SK-N-SH (cell line): ENCODE measurements around the gene TMEM165. TPM values are rescaled to one million over a fixed set of nuclear protein-coding genes. Genes with fewer than 3 reads are reported as not detected.

ENCODE experiments used
- CTCF ChIA-PET: fragments of 300-600, 350-600 bp; formaldehyde crosslinking; extraction: SDS; loops from one replicate; lab custom pipeline; 2021; lab: Yijun Ruan, JAX
- POLR2A ChIA-PET: fragments of 350-600 bp; sonication (Branson Sonifier 250); formaldehyde crosslinking; extraction: SDS; loops from one replicate; lab custom pipeline; 2020; ENCODE audit warnings: antibody characterized with exemption, inconsistent platforms; lab: Yijun Ruan, JAX
- DNase-seq: peaks from one replicate; pipeline ENCODE4 v3.0.0; 2012
- H2AFZ ChIP-seq: fragments of 200-600 bp; sonication (generic); 2 replicates; pipeline ENCODE4 v1.8.1; 2016; ENCODE audit warnings: antibody characterized with exemption, mild to moderate bottlenecking, low read depth
- H3F3A ChIP-seq: fragments of 200-600 bp; sonication (generic); replicated peaks from 2 replicates; pipeline ENCODE3; 2016; ENCODE audit warnings: antibody characterized with exemption, mild to moderate bottlenecking; ENCODE audit not compliant: insufficient read depth
- H3K27ac ChIP-seq, 2 experiments: fragments of 200-500 bp in 1 of 2; fragments of 200-600 bp in 1 of 2; sonication (Bioruptor generic) in 1 of 2; sonication (generic), shearing (Covaris generic) in 1 of 2; 2 replicates each; pipeline versions ENCODE4 v1.5.1 to v1.6.1; 2014 to 2016; ENCODE audit warnings: low read depth in 2 of 2, inconsistent platforms in 1 of 2, low read length in 1 of 2, mild to moderate bottlenecking in 1 of 2, mixed read lengths in 1 of 2
- H3K27me3 ChIP-seq: fragments of 200-600 bp; sonication (generic), shearing (Covaris generic); 2 replicates; pipeline ENCODE4 v1.6.1; 2016; ENCODE audit warnings: mixed run types; ENCODE audit not compliant: insufficient read depth
- H3K36me3 ChIP-seq, 2 experiments: fragments of 200-500 bp in 1 of 2; fragments of 200-600 bp in 1 of 2; sonication (Bioruptor generic) in 1 of 2; sonication (generic) in 1 of 2; replicated peaks in 1 of 2; 2 replicates each; pipeline versions ENCODE3 to v1.5.1; 2014 to 2016; ENCODE audit warnings: low read length in 1 of 2, mild to moderate bottlenecking in 1 of 2; ENCODE audit not compliant: insufficient read depth in 2 of 2, control insufficient read depth in 1 of 2
- H3K4me1 ChIP-seq, 2 experiments: fragments of 200-500 bp in 1 of 2; fragments of 200-600 bp in 1 of 2; sonication (Bioruptor generic) in 1 of 2; sonication (generic), shearing (Covaris generic) in 1 of 2; 2 replicates each; pipeline versions ENCODE4 v1.5.1 to v1.6.1; 2014 to 2016; ENCODE audit warnings: low read depth in 1 of 2, low read length in 1 of 2, mixed run types in 1 of 2; ENCODE audit not compliant: insufficient read depth in 2 of 2, control insufficient read depth in 1 of 2
- H3K4me2 ChIP-seq: fragments of 200-600 bp; sonication (generic), shearing (Covaris generic); 2 replicates; pipeline ENCODE4 v1.6.1; 2017; ENCODE audit warnings: mixed run types
- H3K4me3 ChIP-seq, 2 experiments: fragments of 200-500 bp in 1 of 2; fragments of 200-600 bp in 1 of 2; sonication (Bioruptor generic) in 1 of 2; sonication (generic), shearing (Covaris generic) in 1 of 2; 2 replicates each; pipeline versions ENCODE4 v1.5.1 to v1.8.1; 2014 to 2016; ENCODE audit warnings: low read depth in 2 of 2, inconsistent platforms in 1 of 2, low read length in 1 of 2, mild to moderate bottlenecking in 1 of 2, mixed read lengths in 1 of 2, moderate library complexity in 1 of 2
- H3K79me2 ChIP-seq: fragments of 200-600 bp; sonication (generic); 2 replicates; pipeline ENCODE4 v1.8.1; 2017; ENCODE audit warnings: mild to moderate bottlenecking; ENCODE audit not compliant: insufficient read depth
- H3K9ac ChIP-seq: fragments of 200-600 bp; sonication (generic); 2 replicates; pipeline ENCODE4 v1.6.1; 2017; ENCODE audit warnings: mixed run types
- H3K9me2 ChIP-seq: fragments of 200-600 bp; sonication (generic); 2 replicates; pipeline ENCODE4 v1.6.1; 2017; ENCODE audit warnings: mixed run types
- H3K9me3 ChIP-seq: fragments of 200-600 bp; sonication (generic); 2 replicates; pipeline ENCODE4 v1.6.1; 2017; ENCODE audit warnings: mixed run types, mild to moderate bottlenecking, moderate library complexity
- H4K20me1 ChIP-seq: fragments of 200-600 bp; sonication (generic); 2 replicates; pipeline ENCODE4 v1.6.1; 2017; ENCODE audit warnings: mild to moderate bottlenecking, mixed run types; ENCODE audit not compliant: insufficient read depth
- ELF1 ChIP-seq: IDR thresholded peaks from 2 replicates; pipeline ENCODE4 v1.4.0; 2012
- FOXJ3 ChIP-seq: sonication (generic); formaldehyde crosslinking; IDR thresholded peaks from 2 replicates; pipeline ENCODE4 v1.5.1; 2020; ENCODE audit warnings: mild to moderate bottlenecking, missing genetic modification reagents
- IRF3 ChIP-seq: fragments of 150-350 bp; IDR thresholded peaks from 2 replicates; pipeline ENCODE4 v1.6.1; 2016; ENCODE audit warnings: mild to moderate bottlenecking, low read depth, low read length
- JUND ChIP-seq: IDR thresholded peaks from 2 replicates; pipeline ENCODE4 v1.4.0; 2012
- MEF2A ChIP-seq: IDR thresholded peaks from 2 replicates; pipeline ENCODE4 v1.4.0; 2012; ENCODE audit warnings: low read depth, borderline replicate concordance
- PBX3 ChIP-seq: IDR thresholded peaks from 2 replicates; pipeline ENCODE4; 2012
- REST ChIP-seq: IDR thresholded peaks from 2 replicates; pipeline ENCODE4 v1.6.1; 2012; ENCODE audit warnings: mild to moderate bottlenecking, low read depth, low read length, moderate library complexity
- RXRA ChIP-seq: IDR thresholded peaks from 2 replicates; pipeline ENCODE4 v1.4.0; 2012; ENCODE audit warnings: low read depth, mild to moderate bottlenecking, borderline replicate concordance
- TEAD4 ChIP-seq: IDR thresholded peaks from 2 replicates; pipeline ENCODE4 v1.4.0; 2012; ENCODE audit warnings: mild to moderate bottlenecking, borderline replicate concordance; ENCODE audit not compliant: insufficient read depth
- YY1 ChIP-seq: IDR thresholded peaks from 2 replicates; pipeline ENCODE4 v1.4.0; 2012; ENCODE audit warnings: low read depth, mild to moderate bottlenecking
- ZBTB33 ChIP-seq: IDR thresholded peaks from 2 replicates; pipeline ENCODE4 v1.4.0; 2012; ENCODE audit warnings: low read depth, borderline replicate concordance
- WGBS: methylation state at CpG from one replicate; pipeline ENCODE4 v1.1.6; 2017; ENCODE audit warnings: low lambda C conversion rate; 5-methylcytosine and 5-hydroxymethylcytosine counted together
- polyA plus RNA-seq, 3 experiments: library from polyadenylated mRNA; depleted of rRNA; stranded (reverse); fragments of >200 nt; gene quantifications; 2 replicates each; pipeline ENCODE4 v1.2.3, GENCODE V29; 2012

The TMEM165 gene
- polyA plus RNA-seq, 1 of the 3 experiments (the other 2 are of a cell fraction), result 58.6 TPM

GRCh38 chr4:55406545-55406944 lies 10.8 kb downstream of the TMEM165 start:
- no peak overlapping the region for H3K9ac ChIP-seq
- no peak overlapping the region for H2AFZ ChIP-seq
- ChIA-PET POLR2A (interaction anchor here (0.6 kb wide), 1 partner anchor 751 kb away, joined by 3 read pairs; no protein-coding TSS in a partner anchor), CTCF (no interaction called here)
- H4K20me1 ChIP-seq, result peaks cover 90% of the 10 kb centered on the region
- H3K36me3 ChIP-seq, result peaks cover 41 to 62% of the 10 kb centered on the region in 2 experiments
- H3F3A ChIP-seq, result peaks cover 6% of the 10 kb centered on the region
- no peaks in the 10 kb centered on the region; a peak in 2 of 4 replicates for H3K4me1 ChIP-seq
- H3K27me3 ChIP-seq, result no peaks in the 10 kb centered on the region
- H3K4me3 ChIP-seq, result no peak overlapping the region
- WGBS, result 95% methylated on average over 2 of the region's 2 CpGs
- DNase-seq, result no peak
- H3K79me2 ChIP-seq, result peaks cover 97% of the 10 kb centered on the region
- H3K27ac ChIP-seq, result no peak overlapping the region
- no peak for TF ChIP-seq ZBTB33
- no peak for TF ChIP-seq RXRA
- TF ChIP-seq YY1, result no peak
- no peak for TF ChIP-seq REST
- no peak for TF ChIP-seq ELF1
- TF ChIP-seq MEF2A, result no peak
- TF ChIP-seq PBX3, result no peak
- TF ChIP-seq, all 33 proteins: peak for 0
- Histone ChIP-seq H3K9me3 (no peaks in the 10 kb centered on the region), H3K4me2 (no peak overlapping the region), H3K9me2 (no peaks in the 10 kb centered on the region)

- peaks cover 6% of the 10 kb centered on the region for H3F3A ChIP-seq
- DNase-seq, result no peak
- H3K79me2 ChIP-seq, result peaks cover 98% of the 10 kb centered on the region
- H3K27ac ChIP-seq, result no peak overlapping the region
- no peaks in the 10 kb centered on the region for H3K27me3 ChIP-seq
- H2AFZ ChIP-seq, result no peak overlapping the region
- CTCF ChIA-PET, result no interaction called here
- TF ChIP-seq JUND (no peak), IRF3 (no peak), TEAD4 (no peak), FOXJ3 (no peak)
- TF ChIP-seq, all 33 proteins: peak for 0
- peaks cover 44 to 63% of the 10 kb centered on the region in 2 experiments for H3K36me3 ChIP-seq
- no peak overlapping the region for H3K9ac ChIP-seq
- WGBS, result 78% methylated on average over 3 of the region's 3 CpGs
- peaks cover 93% of the 10 kb centered on the region for H4K20me1 ChIP-seq
- H3K9me3 ChIP-seq, result no peaks in the 10 kb centered on the region
- H3K9me2 ChIP-seq, result no peaks in the 10 kb centered on the region
- POLR2A ChIA-PET, result no interaction called here
- no peaks in the 10 kb centered on the region; a peak in 2 of 4 replicates for H3K4me1 ChIP-seq
- no peak overlapping the region for H3K4me2 ChIP-seq
- H3K4me3 ChIP-seq, result no peak overlapping the region
Measured at GRCh38 chr4:55407119-55407518, 11.4 kb downstream of the TMEM165 start.
